A673 (cell line): Measurements from ENCODE around the gene TRIM29.

Experiments
- EZH2 ChIP-seq: fragments of 200-600 bp; sonication (generic); IDR thresholded peaks from 2 replicates; pipeline ENCODE4 v1.6.1; 2017; ENCODE audit warnings: borderline replicate concordance, low read depth, mild to moderate bottlenecking, mixed read lengths, antibody characterized with exemption, low read length; ENCODE audit not compliant: poor library complexity, severe bottlenecking
- TF ChIP-seq, protein P1 (sequence below): fragments of 300-800, 200-600 bp; sonication (generic); conservative IDR thresholded peaks from 2 replicates; pipeline ENCODE4 v1.5.1; 2017; ENCODE audit warnings: low read depth, mild to moderate bottlenecking, antibody characterized with exemption, low read length, moderate library complexity, mixed read lengths

DNA sequence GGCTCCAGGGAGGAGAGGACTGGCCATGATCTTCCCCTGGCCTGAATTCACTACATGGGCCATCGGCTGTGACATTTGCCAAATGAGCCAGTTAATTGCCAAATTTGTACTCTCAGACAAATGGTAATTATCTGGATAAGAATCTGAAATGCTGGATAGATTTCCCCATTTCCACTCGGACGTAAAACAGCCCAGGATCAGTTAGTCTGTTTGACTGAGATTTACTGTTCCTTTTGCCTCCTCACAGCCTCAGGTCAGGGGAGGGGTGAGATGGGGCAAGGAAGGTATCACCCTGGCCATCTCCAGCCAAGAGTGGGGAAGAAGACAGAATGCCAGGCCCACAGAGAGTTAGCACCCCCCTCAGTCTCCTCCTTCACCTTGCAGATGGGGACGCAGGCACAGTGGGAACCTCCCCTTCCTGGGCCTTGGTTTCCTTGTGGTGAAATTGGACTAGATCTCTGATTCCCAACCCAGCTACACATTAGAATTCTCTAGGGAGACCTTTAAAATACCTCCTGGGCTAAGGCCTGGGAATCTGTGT lies 5.2 kb downstream of the TRIM29 start:
- TF ChIP-seq, protein P1, sequence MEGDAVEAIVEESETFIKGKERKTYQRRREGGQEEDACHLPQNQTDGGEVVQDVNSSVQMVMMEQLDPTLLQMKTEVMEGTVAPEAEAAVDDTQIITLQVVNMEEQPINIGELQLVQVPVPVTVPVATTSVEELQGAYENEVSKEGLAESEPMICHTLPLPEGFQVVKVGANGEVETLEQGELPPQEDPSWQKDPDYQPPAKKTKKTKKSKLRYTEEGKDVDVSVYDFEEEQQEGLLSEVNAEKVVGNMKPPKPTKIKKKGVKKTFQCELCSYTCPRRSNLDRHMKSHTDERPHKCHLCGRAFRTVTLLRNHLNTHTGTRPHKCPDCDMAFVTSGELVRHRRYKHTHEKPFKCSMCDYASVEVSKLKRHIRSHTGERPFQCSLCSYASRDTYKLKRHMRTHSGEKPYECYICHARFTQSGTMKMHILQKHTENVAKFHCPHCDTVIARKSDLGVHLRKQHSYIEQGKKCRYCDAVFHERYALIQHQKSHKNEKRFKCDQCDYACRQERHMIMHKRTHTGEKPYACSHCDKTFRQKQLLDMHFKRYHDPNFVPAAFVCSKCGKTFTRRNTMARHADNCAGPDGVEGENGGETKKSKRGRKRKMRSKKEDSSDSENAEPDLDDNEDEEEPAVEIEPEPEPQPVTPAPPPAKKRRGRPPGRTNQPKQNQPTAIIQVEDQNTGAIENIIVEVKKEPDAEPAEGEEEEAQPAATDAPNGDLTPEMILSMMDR, result no peak
- TF ChIP-seq EZH2, result no peak
